ENCODE results near the gene IGDCC3.

- TF ChIP-seq CTCF (IDR thresholded peaks at IDR 0.05) (no peak), POLR2A (IDR thresholded peaks at IDR 0.05) (no peak)
These were observed 45.6 kb upstream of the IGDCC3 start for GRCh38 chr15:65423150-65423975.

Data from body of pancreas (tissue), 4 donors.